ENCODE results near the gene SLC4A11.

The SLC4A11 gene

DNA sequence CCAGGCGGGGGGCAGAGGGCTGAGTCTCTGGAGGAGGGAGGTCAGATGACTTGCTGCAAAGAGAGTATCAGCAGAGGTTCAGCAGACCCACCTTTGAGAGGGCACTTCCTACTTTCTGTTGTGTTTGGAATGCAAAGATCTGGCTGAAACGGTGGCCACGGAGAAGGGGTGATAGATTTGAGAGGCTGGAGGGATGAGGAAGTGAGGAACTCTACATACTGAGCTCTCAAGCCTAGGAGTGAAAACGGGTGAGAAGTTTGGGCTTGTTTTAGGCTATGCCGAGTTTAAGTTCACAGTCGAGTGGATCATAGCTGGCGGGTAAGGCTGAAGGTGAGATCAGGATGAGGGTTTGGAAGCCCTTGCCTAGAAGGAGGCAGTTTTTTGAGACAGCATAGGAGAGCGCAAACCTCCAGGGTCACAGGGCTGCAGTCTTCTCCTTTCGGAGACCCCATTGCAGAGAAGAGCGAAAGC, 30.2 kb downstream of the SLC4A11 start:
- Mint-ChIP-seq H3K4me1 (peaks cover 35% of the 10 kb centered on the region), H3K27me3 (no peaks in the 10 kb centered on the region), H3K4me3 (peak overlapping the region; percentile 95), H3K27ac (peak overlapping the region; percentile 94), H3K36me3 (ENCODE audit: low read depth) (peaks cover 12% of the 10 kb centered on the region), H3K9me3 (no peaks in the 10 kb centered on the region)
- DNase-seq (no peak), ATAC-seq (no peak)

DNA sequence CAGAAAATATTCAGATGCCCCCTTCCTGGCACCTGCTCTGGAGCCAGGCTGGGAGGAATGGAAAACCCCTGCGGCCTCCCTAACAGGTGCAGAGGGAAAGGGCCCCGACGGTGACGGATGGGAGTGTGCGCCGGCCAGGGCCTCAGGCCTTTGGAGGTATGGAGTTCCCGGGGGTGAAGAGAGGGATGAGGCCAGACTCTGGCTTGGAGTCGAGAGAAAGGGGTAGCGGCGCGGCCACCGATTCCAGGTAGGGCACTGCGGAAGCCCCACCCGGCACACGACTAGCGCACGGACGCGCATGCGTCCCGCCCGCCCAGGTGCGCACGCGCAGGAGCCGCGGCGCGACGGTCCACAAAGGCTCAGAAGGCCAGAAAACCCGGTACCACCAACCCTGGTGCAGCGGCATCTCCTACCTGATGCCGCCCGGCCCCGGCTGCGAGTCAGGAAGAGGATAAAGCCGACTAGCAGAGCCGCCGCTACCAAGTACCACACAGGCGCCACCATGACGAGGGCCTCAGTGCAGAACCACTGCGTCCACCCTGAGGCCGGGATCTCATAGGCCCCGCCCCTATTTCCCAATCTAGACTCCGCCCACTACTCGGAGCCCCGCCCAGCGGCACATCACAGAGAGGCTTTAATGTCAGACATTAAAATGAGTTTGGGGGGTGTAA, 34.7 kb downstream of the SLC4A11 start, which contains the start of gene DDRGK1:
DDRGK1 (minus strand) TSS at position 559 of the 671 bp plus-strand sequence; CDS start at position 504, 55 bp downstream.
- H3K4me1 Mint-ChIP-seq = peaks cover 26% of the 10 kb centered on the region
- H3K27ac Mint-ChIP-seq = peak within 1 kb of the TSS; percentile 96
- H3K36me3 Mint-ChIP-seq (ENCODE audit: low read depth) = peaks cover 23% of the 10 kb centered on the region
- peak within 1 kb of the TSS; percentile 95 for H3K4me3 Mint-ChIP-seq
- ATAC-seq (peak; percentile 87), DNase-seq (peak; percentile 93)
- no peaks in the 10 kb centered on the region for H3K27me3 Mint-ChIP-seq
- H3K9me3 Mint-ChIP-seq = no peaks in the 10 kb centered on the region

DNA sequence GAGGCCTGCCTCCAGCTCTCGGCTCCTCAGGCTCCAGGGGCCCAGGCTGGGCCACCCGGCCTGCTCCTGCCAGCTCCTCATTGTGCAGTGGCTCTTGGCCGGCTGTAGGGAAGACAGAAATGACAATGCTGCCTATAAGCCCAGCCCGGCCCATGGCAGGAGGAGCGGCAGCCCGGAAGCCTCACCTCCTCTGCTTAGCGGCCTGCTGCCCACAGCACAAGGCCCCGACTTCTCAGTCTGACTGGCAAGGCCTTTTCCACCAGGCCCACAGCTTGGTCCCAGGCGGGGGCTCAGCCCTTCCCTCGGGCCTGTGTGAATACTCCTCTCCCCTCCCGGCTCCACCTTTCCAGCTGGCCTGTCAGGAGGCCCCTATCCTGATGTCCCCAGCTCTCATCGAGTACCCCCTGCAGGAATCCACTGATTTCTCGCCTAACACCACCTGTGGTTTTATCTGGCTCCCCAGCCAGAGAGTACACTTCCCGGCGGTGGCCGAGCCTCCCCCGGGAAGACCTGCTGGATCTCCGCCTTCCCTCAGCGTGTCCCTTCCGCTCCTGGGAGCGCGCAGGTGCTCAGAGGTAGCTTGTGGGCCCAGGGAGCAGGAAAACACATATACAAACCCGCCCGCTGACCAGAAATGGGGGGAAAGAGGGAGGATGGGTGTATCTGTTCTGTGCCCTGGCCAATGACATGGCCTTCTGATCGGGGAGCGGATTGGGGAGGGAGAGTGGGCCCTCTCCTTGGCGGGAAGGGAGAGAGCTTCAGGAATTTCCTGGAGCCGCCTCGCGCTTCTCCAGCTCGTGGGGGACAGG, 35.5 kb downstream of the SLC4A11 start:
- Mint-ChIP-seq H3K9me3 (no peaks in the 10 kb centered on the region), H3K4me1 (peaks cover 21% of the 10 kb centered on the region), H3K27me3 (no peaks in the 10 kb centered on the region), H3K36me3 (ENCODE audit: low read depth) (peaks cover 29% of the 10 kb centered on the region), H3K4me3 (peak overlapping the region; percentile 95), H3K27ac (peak overlapping the region; percentile 96)
- DNase-seq = peak; percentile 34
- peak; percentile 48 for ATAC-seq

DNA sequence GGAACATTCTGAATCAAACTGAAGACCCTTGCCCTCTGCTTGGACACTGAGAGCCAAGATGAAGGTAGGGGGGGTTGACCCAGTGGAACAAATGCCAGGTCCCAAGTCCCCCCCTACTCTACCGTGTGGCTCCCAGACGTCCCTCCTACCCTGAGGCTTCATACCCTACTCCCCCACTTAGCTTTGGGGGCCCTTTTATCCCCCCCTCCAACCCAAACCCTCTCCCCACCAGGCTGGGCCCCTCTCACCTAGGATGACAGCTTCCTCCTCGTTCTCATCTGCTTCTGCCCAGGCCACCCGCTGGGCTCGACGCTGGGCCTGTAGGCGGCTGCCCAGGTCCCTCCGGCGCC, 36.0 kb downstream of the SLC4A11 start:
- Mint-ChIP-seq H3K9me3 (no peaks in the 10 kb centered on the region), H3K4me3 (peak overlapping the region; percentile 95), H3K27me3 (no peaks in the 10 kb centered on the region), H3K27ac (peak overlapping the region; percentile 96), H3K4me1 (peaks cover 21% of the 10 kb centered on the region), H3K36me3 (ENCODE audit: low read depth) (peaks cover 29% of the 10 kb centered on the region)
- no peak for DNase-seq
- ATAC-seq = no peak

DNA sequence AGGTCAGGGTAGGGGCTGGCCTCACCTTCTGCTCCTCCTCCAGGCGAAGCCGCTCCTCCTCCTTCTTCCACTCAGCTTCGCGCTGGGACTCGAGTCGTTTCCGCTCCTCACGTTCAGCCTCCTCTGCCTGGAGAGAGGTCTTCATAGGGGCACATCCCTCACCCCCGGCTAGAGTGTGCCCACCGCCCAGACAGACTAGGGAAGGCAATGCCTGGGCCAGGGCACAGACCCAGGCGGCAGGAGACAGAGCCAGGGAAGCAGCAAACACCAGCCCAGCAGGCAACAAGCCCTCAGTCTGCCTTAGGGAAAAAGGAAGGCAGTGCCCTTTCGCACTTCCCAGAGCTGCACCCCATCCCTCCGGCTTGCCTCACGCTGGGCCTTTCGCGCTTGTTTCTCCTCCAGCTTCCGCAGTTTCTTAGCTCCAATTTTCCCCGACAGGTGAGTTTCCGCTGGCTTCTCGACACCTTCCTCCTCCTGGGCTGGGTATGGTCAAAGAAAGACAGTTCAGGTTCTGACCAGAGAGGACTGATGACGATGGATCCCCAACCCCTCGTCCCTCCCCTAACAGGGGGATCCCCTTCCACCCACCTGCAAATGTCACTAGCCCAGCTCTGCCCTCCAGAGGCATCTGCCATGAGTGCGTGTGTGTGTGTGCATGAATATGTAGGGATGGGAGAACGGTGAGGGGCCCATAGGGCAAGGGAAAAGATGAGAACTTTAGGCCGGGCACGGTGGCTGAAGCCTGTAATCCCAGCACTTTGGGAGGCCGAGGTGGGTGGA, 38.8 kb downstream of the SLC4A11 start:
- Mint-ChIP-seq H3K36me3 (ENCODE audit: low read depth) (peaks cover 44% of the 10 kb centered on the region), H3K9me3 (no peaks in the 10 kb centered on the region), H3K27ac (no peak overlapping the region)

DNA sequence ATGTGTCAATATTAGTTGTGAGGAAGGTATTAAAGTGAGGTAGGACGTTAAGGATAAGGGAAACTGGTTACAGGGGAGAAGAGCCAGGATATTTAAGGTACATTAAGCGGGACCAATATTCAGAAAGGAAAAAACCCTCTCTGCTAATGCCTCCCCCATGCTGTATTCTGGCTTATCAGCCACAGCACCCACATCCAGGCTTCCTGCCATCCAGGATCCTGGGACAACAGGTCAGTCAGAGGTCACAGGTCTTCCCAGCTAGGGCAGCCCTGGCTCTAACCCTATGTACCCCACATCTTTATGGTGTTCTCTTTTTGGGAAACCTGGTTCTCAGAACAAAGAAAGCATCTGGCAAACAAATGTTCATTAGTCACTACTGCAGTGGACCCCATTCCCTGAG, 39.8 kb downstream of the SLC4A11 start:
- Mint-ChIP-seq H3K27me3 (no peaks in the 10 kb centered on the region), H3K4me1 (peaks cover 26% of the 10 kb centered on the region), H3K36me3 (ENCODE audit: low read depth) (peaks cover 45% of the 10 kb centered on the region), H3K4me3 (no peak overlapping the region), H3K27ac (no peak overlapping the region), H3K9me3 (no peaks in the 10 kb centered on the region)
- DNase-seq = no peak
- ATAC-seq = no peak

More for the DNA sequence above, 38.8 kb downstream of the SLC4A11 start:
- no peaks in the 10 kb centered on the region for H3K27me3 Mint-ChIP-seq
- no peak overlapping the region for H3K4me3 Mint-ChIP-seq
- ATAC-seq (no peak), DNase-seq (no peak)
- H3K4me1 Mint-ChIP-seq = peaks cover 30% of the 10 kb centered on the region

DNA sequence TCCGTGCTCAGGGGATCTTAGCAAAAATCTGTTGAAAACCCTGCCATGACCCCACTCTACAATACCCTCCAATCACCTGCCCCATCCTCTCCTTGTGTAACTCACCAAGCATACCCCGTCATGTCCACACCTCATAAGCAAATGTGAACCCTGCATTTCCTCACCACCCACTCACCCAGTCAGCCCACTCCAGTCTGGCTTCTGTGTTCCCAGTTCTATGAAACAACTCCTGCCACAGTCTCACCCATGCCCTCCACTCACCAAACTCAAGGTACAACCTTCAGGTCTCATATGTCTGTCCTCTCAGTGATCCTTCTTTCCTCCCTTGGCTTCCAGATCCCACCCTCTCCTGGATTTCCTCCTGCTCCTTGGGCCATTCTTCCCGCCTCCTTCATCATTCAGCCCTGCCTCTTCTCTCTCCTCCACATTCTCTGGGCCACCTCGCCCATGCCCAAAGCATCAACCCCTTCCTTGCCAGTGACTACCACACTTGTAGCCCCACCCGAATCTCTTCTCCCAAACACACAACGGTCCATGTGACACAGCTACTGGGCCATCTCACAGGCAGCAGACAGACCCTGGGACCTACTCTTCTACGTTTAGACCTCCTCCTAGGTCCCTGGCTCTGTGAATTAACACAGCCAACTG, 43.3 kb downstream of the SLC4A11 start:
- Mint-ChIP-seq H3K9me3 (no peaks in the 10 kb centered on the region), H3K4me3 (no peak overlapping the region), H3K4me1 (peaks cover 14% of the 10 kb centered on the region), H3K36me3 (ENCODE audit: low read depth) (peaks cover 54% of the 10 kb centered on the region), H3K27ac (peak overlapping the region; percentile 49), H3K27me3 (no peaks in the 10 kb centered on the region)
- DNase-seq = no peak
- no peak for ATAC-seq

DNA sequence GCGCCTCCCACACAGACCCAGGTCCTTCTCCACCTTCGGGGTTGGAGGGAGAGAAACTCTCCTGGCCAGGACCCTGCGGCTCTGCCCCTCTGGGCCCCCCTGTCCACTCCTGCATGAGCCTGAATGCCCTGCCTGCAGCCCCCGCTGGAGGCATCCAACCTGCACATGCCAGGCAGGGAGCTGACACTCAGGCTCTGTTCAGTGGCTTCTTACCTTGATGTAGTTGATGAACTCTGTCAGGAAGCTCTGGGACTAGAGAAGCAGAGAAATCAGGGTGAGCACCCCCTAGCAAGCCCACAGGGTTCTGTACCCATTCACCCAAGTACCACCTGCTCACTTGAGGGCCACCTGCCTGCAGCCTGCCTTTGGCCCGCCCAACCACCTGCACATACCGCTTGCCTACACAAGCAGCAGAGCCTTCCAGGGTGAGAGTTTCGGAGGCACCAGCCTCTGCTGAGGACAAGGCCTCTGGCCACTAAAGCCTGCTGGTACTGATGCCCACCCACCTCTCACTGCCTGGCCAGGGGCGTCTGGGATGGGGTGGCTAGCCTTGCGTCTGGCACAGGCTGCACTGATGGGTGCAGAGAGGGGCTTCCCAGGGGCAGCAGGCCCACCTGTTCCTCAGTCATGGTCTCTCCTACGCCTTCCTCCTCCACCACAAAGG, 44.2 kb downstream of the SLC4A11 start:
- ATAC-seq (no peak), DNase-seq (no peak)
- peaks cover 49% of the 10 kb centered on the region for H3K36me3 Mint-ChIP-seq (ENCODE audit: low read depth)
- no peaks in the 10 kb centered on the region for H3K27me3 Mint-ChIP-seq
- H3K4me1 Mint-ChIP-seq = peaks cover 10% of the 10 kb centered on the region
- H3K27ac Mint-ChIP-seq = no peak overlapping the region
- no peaks in the 10 kb centered on the region for H3K9me3 Mint-ChIP-seq
- H3K4me3 Mint-ChIP-seq = no peak overlapping the region

DNA sequence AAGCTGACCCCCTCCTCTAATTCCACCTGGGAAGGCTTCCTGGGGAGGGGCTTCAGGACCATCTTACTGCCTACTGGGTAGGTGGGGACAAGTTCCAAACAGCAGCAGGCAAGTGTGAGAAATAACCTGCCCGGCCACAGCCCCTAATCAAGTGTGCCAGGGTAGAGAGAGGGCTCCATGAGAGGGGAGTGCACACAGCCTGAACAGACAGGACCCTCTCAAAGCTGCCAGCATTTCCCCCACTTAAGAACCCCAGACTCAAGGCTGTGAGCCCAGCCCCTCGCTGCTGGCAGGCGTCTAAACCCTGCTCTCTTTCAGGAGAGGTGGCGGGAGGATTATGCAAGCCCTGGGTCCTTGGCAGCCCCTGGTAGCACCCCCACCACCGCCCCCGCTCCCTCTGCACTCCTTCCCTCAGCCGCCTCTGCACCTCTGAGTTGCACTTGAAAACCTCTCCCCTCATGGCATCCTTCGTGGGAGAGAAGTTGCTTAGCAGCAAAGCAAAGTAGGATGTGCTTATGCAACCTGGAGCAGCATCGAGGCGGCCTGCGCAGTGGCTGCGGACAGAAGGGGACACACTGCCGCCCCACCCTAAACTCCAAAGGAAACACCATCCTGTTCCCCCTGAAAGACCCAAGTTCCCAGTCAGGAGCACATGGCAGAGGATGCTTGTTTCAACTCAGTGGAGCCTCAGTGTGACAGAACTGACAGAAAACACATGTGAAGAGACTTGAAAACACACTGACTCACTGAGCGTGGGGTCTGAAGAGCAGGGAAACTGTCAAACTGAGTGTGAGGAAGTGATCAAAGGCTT, 45.0 kb downstream of the SLC4A11 start:
- Mint-ChIP-seq H3K4me1 (peaks cover 10% of the 10 kb centered on the region), H3K36me3 (ENCODE audit: low read depth) (peaks cover 43% of the 10 kb centered on the region)
- ATAC-seq = peak; percentile 55

DNA sequence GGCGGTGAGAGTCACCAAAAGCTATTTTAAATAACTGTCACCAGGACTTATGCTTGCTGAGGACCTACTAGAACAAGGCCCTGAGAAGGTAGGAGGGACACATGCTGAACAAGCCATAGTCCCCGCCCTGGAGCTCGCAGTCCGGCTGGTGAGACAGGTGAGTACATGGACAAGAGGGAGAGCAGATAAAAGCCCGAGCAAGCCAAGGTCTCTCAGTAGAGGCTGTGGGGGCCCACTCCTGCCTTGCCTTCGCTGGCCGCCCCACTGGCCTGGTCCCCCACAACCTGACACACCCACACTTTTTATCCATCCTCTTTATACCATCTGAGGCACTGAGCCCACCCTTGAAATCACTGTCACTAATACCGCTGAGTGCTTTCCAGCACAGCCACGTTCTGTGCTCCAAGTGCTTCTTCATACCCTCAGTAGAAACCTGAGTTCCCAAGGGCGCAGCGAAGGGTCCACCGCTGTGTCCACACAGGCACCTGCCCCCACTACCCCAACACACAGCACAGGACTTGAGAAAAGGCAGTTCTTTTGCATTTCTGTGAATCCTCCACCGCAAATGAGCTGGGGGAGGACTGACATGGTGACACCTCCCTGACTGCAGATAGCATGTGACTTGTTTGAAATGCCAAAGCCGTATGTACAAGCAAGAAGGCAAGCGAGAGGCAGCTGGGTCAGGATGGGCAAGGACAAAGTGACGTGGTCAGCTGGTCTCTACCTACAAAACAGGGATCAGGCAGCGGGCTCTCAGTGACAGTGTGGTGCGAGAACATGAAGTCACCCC, 46.6 kb downstream of the SLC4A11 start:
- DNase-seq (no peak), ATAC-seq (no peak)
- Mint-ChIP-seq H3K36me3 (ENCODE audit: low read depth) (peaks cover 39% of the 10 kb centered on the region), H3K27ac (no peak overlapping the region), H3K4me1 (peaks cover 10% of the 10 kb centered on the region), H3K4me3 (no peak overlapping the region), H3K27me3 (no peaks in the 10 kb centered on the region), H3K9me3 (no peaks in the 10 kb centered on the region)

More for the DNA sequence above, 45.0 kb downstream of the SLC4A11 start:
- no peak for DNase-seq
- H3K9me3 Mint-ChIP-seq = no peaks in the 10 kb centered on the region
- no peak overlapping the region for H3K27ac Mint-ChIP-seq
- no peaks in the 10 kb centered on the region for H3K27me3 Mint-ChIP-seq
- H3K4me3 Mint-ChIP-seq = no peak overlapping the region

DNA sequence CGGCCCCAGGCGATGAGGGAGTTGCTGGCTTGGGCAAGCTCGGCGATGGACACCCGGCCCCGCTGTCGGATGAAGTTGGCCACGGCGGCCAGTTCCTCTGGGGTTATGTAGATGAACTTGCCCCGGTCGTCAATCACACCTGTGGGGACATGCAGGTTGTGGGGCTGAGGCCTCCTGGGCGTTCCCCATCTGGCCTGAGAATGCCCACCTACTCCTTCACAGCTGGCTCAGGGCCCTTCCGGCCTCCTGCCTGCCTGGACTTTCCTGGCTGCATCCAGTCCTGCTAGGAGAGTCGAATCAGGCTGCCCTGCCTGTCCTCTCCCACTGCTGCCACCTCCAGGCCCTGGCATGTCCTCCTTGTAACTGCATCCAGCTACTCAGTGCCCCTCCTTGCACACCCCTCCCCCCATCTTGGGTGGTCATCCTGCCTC, 48.3 kb downstream of the SLC4A11 start:
- Mint-ChIP-seq H3K36me3 (ENCODE audit: low read depth) (peaks cover 28% of the 10 kb centered on the region), H3K27me3 (no peaks in the 10 kb centered on the region), H3K4me3 (no peak overlapping the region)

DNA sequence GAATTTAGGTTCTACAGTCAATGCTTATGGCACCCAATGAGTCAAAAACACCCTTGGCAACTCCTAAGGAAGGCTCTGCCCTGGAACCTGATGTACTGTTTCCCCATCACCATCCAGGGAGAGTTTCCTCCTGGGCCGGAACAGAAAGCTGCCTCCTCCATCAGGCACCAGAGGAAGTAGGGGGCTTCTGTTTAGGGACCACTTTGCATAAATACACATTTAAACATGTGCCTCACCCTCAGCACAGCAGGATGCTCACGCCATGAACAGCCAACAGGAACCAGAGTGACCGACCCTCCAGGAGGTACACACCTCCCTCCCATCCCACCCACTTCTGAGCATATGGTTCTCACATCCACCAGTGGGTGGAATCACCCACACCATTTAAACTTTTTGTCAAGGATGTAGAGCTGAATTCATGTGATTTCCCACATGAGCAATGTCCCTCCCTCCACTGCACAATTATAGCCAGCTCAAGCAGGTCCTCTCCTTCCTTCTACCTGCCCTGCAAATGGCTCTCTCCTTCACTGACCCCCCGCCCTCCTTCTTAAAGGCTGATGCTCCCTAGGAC, 49.3 kb downstream of the SLC4A11 start:
- Mint-ChIP-seq H3K4me3 (no peak overlapping the region), H3K36me3 (ENCODE audit: low read depth) (peaks cover 24% of the 10 kb centered on the region), H3K9me3 (no peaks in the 10 kb centered on the region), H3K4me1 (no peaks in the 10 kb centered on the region), H3K27me3 (no peaks in the 10 kb centered on the region), H3K27ac (peak overlapping the region; percentile 20)
- DNase-seq = no peak
- no peak for ATAC-seq

More for the DNA sequence above, 48.3 kb downstream of the SLC4A11 start:
- ATAC-seq (no peak), DNase-seq (no peak)
- Mint-ChIP-seq H3K4me1 (peaks cover 6% of the 10 kb centered on the region), H3K27ac (no peak overlapping the region), H3K9me3 (no peaks in the 10 kb centered on the region)

Measured in activated naive CD8-positive, alpha-beta T cell treated with anti-CD3 and anti-CD28 coated beads, Interleukin-2, amount 50 U/mL, for 24 hours (primary cell).